GM12891 (cell line): ENCODE results near the gene MAPK11.

Experiments used
- POLR2A ChIP-seq: IDR thresholded peaks from 2 replicates; pipeline ENCODE4 v1.6.1; 2011; ENCODE audit warnings: low read depth, low read length, control low read depth
- POLR2AphosphoS5 ChIP-seq: IDR thresholded peaks from 2 replicates; pipeline ENCODE4 v1.6.1; 2011; ENCODE audit warnings: low read depth, low read length, control low read depth
- TAF1 ChIP-seq: IDR thresholded peaks from 2 replicates; pipeline ENCODE4 v1.6.1; 2011; ENCODE audit warnings: low read depth, low read length, control low read depth

DNA sequence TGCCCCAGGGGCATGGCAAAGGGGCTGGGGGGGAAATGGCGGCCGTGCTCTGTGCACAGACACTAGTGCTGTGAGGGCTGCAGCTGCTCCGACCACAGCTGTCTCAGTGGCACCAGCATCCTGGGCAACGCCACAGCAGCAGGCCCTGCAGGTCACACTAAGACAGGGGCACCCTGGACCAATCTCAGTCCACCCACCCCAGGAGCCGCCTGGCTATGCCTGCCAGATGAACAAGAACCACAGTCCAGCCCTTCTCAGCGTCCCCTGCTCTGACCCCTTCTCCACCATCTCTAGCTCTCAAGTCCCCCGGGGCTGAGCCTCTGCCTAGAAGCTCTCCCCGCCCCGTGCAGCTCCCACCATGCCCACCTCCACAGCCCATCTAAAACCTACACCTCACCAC, 41.8 kb downstream of the MAPK11 start:
- TF ChIP-seq POLR2A (no peak), POLR2AphosphoS5 (no peak), TAF1 (no peak)
